CD14-positive monocyte (primary cell): ENCODE measurements around the gene LUZP2. TPM values are rescaled to one million over a fixed set of nuclear protein-coding genes. Genes with fewer than 3 reads are reported as not detected.

Experiments used
- DNase-seq, 3 donors: peaks; one replicate each; pipeline ENCODE4 v3.0.0-alpha.2; 2011 to 2022
- H2AFZ ChIP-seq: 2 replicates; pipeline ENCODE4 v1.6.0; 2012; ENCODE audit warnings: mild to moderate bottlenecking, low read depth, low read length, inconsistent platforms; ENCODE audit not compliant: insufficient read depth, poor library complexity, severe bottlenecking
- H3K27ac ChIP-seq, 2 donors: 1 replicate in 1 of 2; 2 replicates in 1 of 2; pipeline ENCODE4 v1.5.1; 2012 to 2013; ENCODE audit warnings: low read length in 2 of 2, control low read depth in 1 of 2, inconsistent platforms in 1 of 2, low read depth in 1 of 2, mild to moderate bottlenecking in 1 of 2
- H3K27me3 ChIP-seq, 2 donors: one replicate each; pipeline versions ENCODE4 v1.6.0 to v1.6.1; 2011 to 2013; ENCODE audit warnings: low read length in 2 of 2; ENCODE audit not compliant: control insufficient read depth in 2 of 2, insufficient read depth in 2 of 2
- H3K36me3 ChIP-seq, 2 donors: replicated peaks in 1 of 2; 1 replicate in 1 of 2; 2 replicates in 1 of 2; pipeline versions ENCODE4 v1.5.1 to v1.6.1; 2012 to 2013; ENCODE audit warnings: low read length in 2 of 2, control low read depth in 1 of 2, inconsistent platforms in 1 of 2, mild to moderate bottlenecking in 1 of 2; ENCODE audit not compliant: insufficient read depth in 2 of 2, control insufficient read depth in 1 of 2
- H3K4me1 ChIP-seq, 2 donors: 1 replicate in 1 of 2; 2 replicates in 1 of 2; pipeline versions ENCODE4 v1.5.1 to v1.6.1; 2012 to 2013; ENCODE audit warnings: low read length in 2 of 2, control low read depth in 1 of 2, inconsistent platforms in 1 of 2, mild to moderate bottlenecking in 1 of 2, moderate library complexity in 1 of 2; ENCODE audit not compliant: insufficient read depth in 2 of 2, control insufficient read depth in 1 of 2
- H3K4me2 ChIP-seq: replicated peaks from 2 replicates; pipeline ENCODE3; 2012; ENCODE audit warnings: low read length, moderate library complexity, mild to moderate bottlenecking; ENCODE audit not compliant: poor library complexity, severe bottlenecking; ENCODE audit errors: extremely low read depth
- H3K4me3 ChIP-seq, 3 experiments: fragments of 200-600 bp in 1 of 3; sonication (generic) in 1 of 3; replicated peaks in 1 of 3; 1 replicate in 2 of 3; 2 replicates in 1 of 3; pipeline ENCODE4 v1.5.1; 2011 to 2013; ENCODE audit warnings: low read length in 3 of 3, mild to moderate bottlenecking in 3 of 3, control low read depth in 2 of 3, low read depth in 2 of 3, inconsistent platforms in 1 of 3, moderate library complexity in 1 of 3
- H3K79me2 ChIP-seq: 2 replicates; pipeline ENCODE4 v1.6.0; 2012; ENCODE audit warnings: mild to moderate bottlenecking, control low read depth, inconsistent platforms, low read length, moderate library complexity; ENCODE audit not compliant: insufficient read depth
- H3K9ac ChIP-seq: 2 replicates; pipeline ENCODE4 v1.6.0; 2017; ENCODE audit warnings: low read length, mild to moderate bottlenecking; ENCODE audit not compliant: insufficient read depth, poor library complexity, severe bottlenecking
- H3K9me3 ChIP-seq, 2 donors: replicated peaks in 1 of 2; 1 replicate in 1 of 2; 2 replicates in 1 of 2; pipeline versions ENCODE4 v1.5.1 to v1.6.1; 2012 to 2013; ENCODE audit warnings: low read length in 2 of 2, control low read depth in 1 of 2; ENCODE audit not compliant: control insufficient read depth in 1 of 2, insufficient read depth in 1 of 2
- H4K20me1 ChIP-seq: 2 replicates; pipeline ENCODE4 v1.6.0; 2012; ENCODE audit warnings: mild to moderate bottlenecking, low read length, control low read depth, moderate library complexity; ENCODE audit not compliant: insufficient read depth
- H3K27ac Mint-ChIP-seq, 7 donors: one replicate each; pipeline ENCODE4 v1.8.0; 2020; ENCODE audit warnings: mild to moderate bottlenecking in 7 of 7, mixed read lengths in 7 of 7, moderate library complexity in 6 of 7, inconsistent platforms in 2 of 7
- H3K27me3 Mint-ChIP-seq, 3 donors: one replicate each; pipeline ENCODE4 v1.8.0; 2021 to 2022; ENCODE audit warnings: low read depth in 3 of 3, mild to moderate bottlenecking in 3 of 3, mixed read lengths in 3 of 3, moderate library complexity in 3 of 3, inconsistent platforms in 1 of 3
- H3K36me3 Mint-ChIP-seq, 2 donors: one replicate each; pipeline ENCODE4 v1.8.0; 2020; ENCODE audit warnings: mixed read lengths in 2 of 2, inconsistent platforms in 1 of 2, mild to moderate bottlenecking in 1 of 2
- H3K4me1 Mint-ChIP-seq: one replicate; pipeline ENCODE4 v1.8.0; 2020; ENCODE audit warnings: mild to moderate bottlenecking, mixed read lengths
- H3K4me3 Mint-ChIP-seq, 2 donors: one replicate each; pipeline ENCODE4 v1.8.0; 2020; ENCODE audit warnings: mild to moderate bottlenecking in 2 of 2, mixed read lengths in 2 of 2, moderate library complexity in 1 of 2
- H3K9me3 Mint-ChIP-seq, 7 donors: one replicate each; pipeline ENCODE4 v1.8.0; 2020 to 2022; ENCODE audit warnings: mixed read lengths in 7 of 7, mild to moderate bottlenecking in 6 of 7, moderate library complexity in 6 of 7, inconsistent platforms in 2 of 7
- WGBS: methylation state at CpG from one replicate; pipeline ENCODE4 v1.1.5; 2013; ENCODE audit warnings: missing lambda C conversion rate; ENCODE audit not compliant: insufficient coverage; 5-methylcytosine and 5-hydroxymethylcytosine counted together
- intact Hi-C, 2 donors: fragments of 100-400 bp; cut with micrococcal nuclease; formaldehyde crosslinking; loops; one replicate each; pipeline versions ENCODE4 v1.15.0 to v1.15.1; 2023
- polyA plus RNA-seq, 3 donors: library from polyadenylated mRNA; depleted of rRNA in 1 of 3; unstranded in 2 of 3; stranded (reverse) in 1 of 3; fragments of 300-500 nt in 2 of 3; fragments of >200 nt in 1 of 3; fragmentation: Illumina TruSeq in 2 of 3; gene quantifications; 1 replicate in 2 of 3; 2 replicates in 1 of 3; pipeline ENCODE4 v1.2.3, GENCODE V29; 2012 to 2021
- TF ChIP-seq, protein P1 (sequence below): fragments of 200-600 bp; IDR thresholded peaks from one replicate; pipeline ENCODE4 v1.8.0; 2022; ENCODE audit warnings: antibody characterized with exemption, mild to moderate bottlenecking

LUZP2 gene
- polyA plus RNA-seq, 3 donors = not detected

GRCh38 chr11:24738972-24739371 is 242.1 kb downstream of the LUZP2 start:
- Mint-ChIP-seq H3K27ac (peak overlapping the region in 1 of 7 donors; percentile 39), H3K4me3 (no peak overlapping the region), H3K36me3 (no peaks in the 10 kb centered on the region), H3K4me1 (no peaks in the 10 kb centered on the region), H3K9me3 (peaks cover 0 to 2% (median 0%) of the 10 kb centered on the region in 7 donors), H3K27me3 (peaks cover 0 to 3% (median 2%) of the 10 kb centered on the region in 3 donors)
- Histone ChIP-seq H3K4me1 (no peaks in the 10 kb centered on the region), H2AFZ (no peak overlapping the region), H3K4me3 (no peak overlapping the region), H3K9me3 (no peaks in the 10 kb centered on the region), H4K20me1 (no peaks in the 10 kb centered on the region), H3K27ac (no peak overlapping the region), H3K9ac (no peak overlapping the region), H3K36me3 (no peaks in the 10 kb centered on the region), H3K79me2 (no peaks in the 10 kb centered on the region), H3K4me2 (no peak overlapping the region), H3K27me3 (no peaks in the 10 kb centered on the region)
- WGBS = 0% methylated on average over 2 of the region's 2 CpGs
- no peak for DNase-seq
- intact Hi-C loops = no loop called here
- TF ChIP-seq, protein P1, sequence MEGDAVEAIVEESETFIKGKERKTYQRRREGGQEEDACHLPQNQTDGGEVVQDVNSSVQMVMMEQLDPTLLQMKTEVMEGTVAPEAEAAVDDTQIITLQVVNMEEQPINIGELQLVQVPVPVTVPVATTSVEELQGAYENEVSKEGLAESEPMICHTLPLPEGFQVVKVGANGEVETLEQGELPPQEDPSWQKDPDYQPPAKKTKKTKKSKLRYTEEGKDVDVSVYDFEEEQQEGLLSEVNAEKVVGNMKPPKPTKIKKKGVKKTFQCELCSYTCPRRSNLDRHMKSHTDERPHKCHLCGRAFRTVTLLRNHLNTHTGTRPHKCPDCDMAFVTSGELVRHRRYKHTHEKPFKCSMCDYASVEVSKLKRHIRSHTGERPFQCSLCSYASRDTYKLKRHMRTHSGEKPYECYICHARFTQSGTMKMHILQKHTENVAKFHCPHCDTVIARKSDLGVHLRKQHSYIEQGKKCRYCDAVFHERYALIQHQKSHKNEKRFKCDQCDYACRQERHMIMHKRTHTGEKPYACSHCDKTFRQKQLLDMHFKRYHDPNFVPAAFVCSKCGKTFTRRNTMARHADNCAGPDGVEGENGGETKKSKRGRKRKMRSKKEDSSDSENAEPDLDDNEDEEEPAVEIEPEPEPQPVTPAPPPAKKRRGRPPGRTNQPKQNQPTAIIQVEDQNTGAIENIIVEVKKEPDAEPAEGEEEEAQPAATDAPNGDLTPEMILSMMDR = no peak

GRCh38 chr11:24739637-24740036 is 242.8 kb downstream of the LUZP2 start:
- TF ChIP-seq, protein P1 = no peak

More at GRCh38 chr11:24739637-24740036, 242.8 kb downstream of the LUZP2 start:
- no peak overlapping the region for H2AFZ ChIP-seq
- Mint-ChIP-seq H3K27ac (no peak overlapping the region), H3K4me3 (no peak overlapping the region), H3K9me3 (peaks cover 0 to 4% (median 0%) of the 10 kb centered on the region in 7 donors), H3K4me1 (no peaks in the 10 kb centered on the region), H3K27me3 (peaks cover 0 to 3% (median 3%) of the 10 kb centered on the region in 3 donors), H3K36me3 (no peaks in the 10 kb centered on the region)
- no peak overlapping the region for H3K27ac ChIP-seq
- DNase-seq = no peak
- intact Hi-C loops = no loop called here
- H3K36me3 ChIP-seq = no peaks in the 10 kb centered on the region
- no peaks in the 10 kb centered on the region for H4K20me1 ChIP-seq
- H3K79me2 ChIP-seq = no peaks in the 10 kb centered on the region
- H3K4me1 ChIP-seq = no peaks in the 10 kb centered on the region
- WGBS = 85% methylated on average over 2 of the region's 4 CpGs
- no peak overlapping the region for H3K4me3 ChIP-seq
- H3K9ac ChIP-seq = no peak overlapping the region
- no peaks in the 10 kb centered on the region for H3K27me3 ChIP-seq
- no peak overlapping the region for H3K4me2 ChIP-seq
- no peaks in the 10 kb centered on the region for H3K9me3 ChIP-seq
